Glutamatergic neuron (in vitro differentiated cells): ENCODE data around the gene RAB27A. TPM values are rescaled to one million over a fixed set of nuclear protein-coding genes. Genes with fewer than 3 reads are reported as not detected.

ENCODE experiments used
- DNase-seq: peaks from one replicate; pipeline ENCODE4 v3.0.0; 2022
- H3K27ac Mint-ChIP-seq: one replicate; pipeline ENCODE4 v1.8.0; 2020; ENCODE audit warnings: mild to moderate bottlenecking, mixed read lengths, inconsistent platforms; ENCODE audit not compliant: unreplicated experiment
- H3K27me3 Mint-ChIP-seq: one replicate; pipeline ENCODE4 v1.8.0; 2020; ENCODE audit warnings: mild to moderate bottlenecking, moderate library complexity, mixed read lengths, inconsistent platforms; ENCODE audit not compliant: unreplicated experiment
- H3K36me3 Mint-ChIP-seq: one replicate; pipeline ENCODE4 v1.8.0; 2020; ENCODE audit warnings: mild to moderate bottlenecking, mixed read lengths, inconsistent platforms; ENCODE audit not compliant: unreplicated experiment
- H3K4me1 Mint-ChIP-seq: one replicate; pipeline ENCODE4 v1.8.0; 2020; ENCODE audit warnings: mild to moderate bottlenecking, low read depth, mixed read lengths, inconsistent platforms; ENCODE audit not compliant: unreplicated experiment
- H3K4me3 Mint-ChIP-seq: one replicate; pipeline ENCODE4 v1.8.0; 2020; ENCODE audit warnings: mild to moderate bottlenecking, mixed read lengths, inconsistent platforms; ENCODE audit not compliant: unreplicated experiment
- H3K9me3 Mint-ChIP-seq: one replicate; pipeline ENCODE4 v1.8.0; 2020; ENCODE audit warnings: mild to moderate bottlenecking, moderate library complexity, mixed read lengths, inconsistent platforms; ENCODE audit not compliant: unreplicated experiment
- total RNA-seq: library from RNA; stranded (reverse); fragmentation: NEBNext Ultra II Directional; extraction: Animal tissue kit (Norgen Biotek cat#: 25700); gene quantifications from one replicate; pipeline ENCODE4 v1.2.1, GENCODE V29; 2021; ENCODE audit not compliant: unreplicated experiment
- TF ChIP-seq, protein P1 (sequence below): fragments of 200-600 bp; sonication (generic); IDR thresholded peaks from one replicate; pipeline ENCODE4 v1.5.0; 2021; ENCODE audit not compliant: partially characterized antibody, unreplicated experiment

RAB27A gene
- total RNA-seq, 1 donor from 2014 or later, result 4.9 TPM

DNA sequence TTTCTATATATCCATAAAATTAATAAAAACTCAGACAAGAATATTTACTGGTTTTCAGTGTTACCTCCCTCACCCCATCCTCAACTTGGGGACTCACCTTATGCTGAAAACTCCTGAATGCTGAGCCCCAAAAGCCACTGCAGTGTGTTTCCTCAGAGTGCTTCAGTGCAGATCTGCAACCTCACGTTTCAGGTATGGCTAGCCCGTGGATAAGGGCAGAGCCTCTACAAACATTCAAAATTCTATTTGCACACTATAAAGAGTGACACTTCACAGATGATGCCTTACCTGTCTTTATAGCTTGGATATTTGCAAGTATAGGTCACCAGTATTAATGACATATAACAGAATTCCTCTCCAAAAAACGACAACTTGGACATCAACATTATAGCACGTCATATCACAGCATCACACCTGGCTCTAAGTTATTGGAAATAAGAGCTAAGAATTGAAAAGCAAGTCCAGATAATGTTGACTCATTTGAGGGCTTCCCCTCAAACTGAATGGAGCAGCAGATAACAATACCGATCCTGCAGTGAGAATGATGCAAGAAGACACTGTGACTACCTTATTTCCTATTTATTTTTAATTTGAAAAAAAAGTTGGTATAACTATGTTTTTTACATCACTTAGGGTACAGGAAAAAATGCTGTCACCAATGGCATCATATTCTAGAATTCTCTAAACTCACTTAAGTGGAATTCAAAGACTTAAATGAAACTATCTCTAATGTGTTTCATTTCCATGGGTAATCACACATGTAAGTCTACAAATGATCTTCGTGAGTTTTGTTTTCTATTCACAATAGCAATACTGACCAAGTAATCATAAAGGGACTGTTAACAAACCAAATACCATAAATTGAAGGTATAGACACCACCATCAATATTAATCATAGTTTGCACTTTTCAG lies 52.1 kb downstream of the RAB27A start:
- Mint-ChIP-seq H3K4me1 (no peaks in the 10 kb centered on the region), H3K4me3 (no peak overlapping the region), H3K36me3 (no peaks in the 10 kb centered on the region), H3K9me3 (no peaks in the 10 kb centered on the region), H3K27ac (no peak overlapping the region), H3K27me3 (no peaks in the 10 kb centered on the region)
- DNase-seq, result no peak
- TF ChIP-seq, protein P1, sequence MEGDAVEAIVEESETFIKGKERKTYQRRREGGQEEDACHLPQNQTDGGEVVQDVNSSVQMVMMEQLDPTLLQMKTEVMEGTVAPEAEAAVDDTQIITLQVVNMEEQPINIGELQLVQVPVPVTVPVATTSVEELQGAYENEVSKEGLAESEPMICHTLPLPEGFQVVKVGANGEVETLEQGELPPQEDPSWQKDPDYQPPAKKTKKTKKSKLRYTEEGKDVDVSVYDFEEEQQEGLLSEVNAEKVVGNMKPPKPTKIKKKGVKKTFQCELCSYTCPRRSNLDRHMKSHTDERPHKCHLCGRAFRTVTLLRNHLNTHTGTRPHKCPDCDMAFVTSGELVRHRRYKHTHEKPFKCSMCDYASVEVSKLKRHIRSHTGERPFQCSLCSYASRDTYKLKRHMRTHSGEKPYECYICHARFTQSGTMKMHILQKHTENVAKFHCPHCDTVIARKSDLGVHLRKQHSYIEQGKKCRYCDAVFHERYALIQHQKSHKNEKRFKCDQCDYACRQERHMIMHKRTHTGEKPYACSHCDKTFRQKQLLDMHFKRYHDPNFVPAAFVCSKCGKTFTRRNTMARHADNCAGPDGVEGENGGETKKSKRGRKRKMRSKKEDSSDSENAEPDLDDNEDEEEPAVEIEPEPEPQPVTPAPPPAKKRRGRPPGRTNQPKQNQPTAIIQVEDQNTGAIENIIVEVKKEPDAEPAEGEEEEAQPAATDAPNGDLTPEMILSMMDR, result no peak

DNA sequence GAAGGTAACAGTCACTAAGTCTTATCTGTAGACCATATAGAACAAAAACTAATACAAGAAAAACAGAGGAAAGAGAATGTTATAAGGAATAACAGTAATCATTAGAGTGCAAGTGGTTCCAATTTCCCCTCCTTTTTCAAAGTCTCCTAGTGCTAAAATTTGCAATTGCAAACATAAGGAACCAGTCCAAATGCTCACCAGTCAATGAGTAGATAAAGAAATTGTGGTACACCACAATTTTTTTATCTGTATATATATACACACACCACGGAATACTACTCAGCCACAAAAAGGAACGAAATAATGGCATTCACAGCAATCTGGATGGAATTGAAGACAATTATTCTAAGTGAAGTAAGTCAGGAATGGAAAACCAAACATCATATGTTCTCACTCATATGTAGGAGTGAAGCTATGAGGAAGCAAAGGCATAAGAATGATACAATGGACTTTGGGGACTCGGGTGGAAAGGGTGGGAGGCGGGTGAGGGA lies 54.0 kb downstream of the RAB27A start:
- Mint-ChIP-seq H3K4me3 (no peak overlapping the region), H3K36me3 (no peaks in the 10 kb centered on the region), H3K4me1 (no peaks in the 10 kb centered on the region), H3K27me3 (no peaks in the 10 kb centered on the region), H3K9me3 (no peaks in the 10 kb centered on the region), H3K27ac (no peak overlapping the region)
- no peak for DNase-seq
- TF ChIP-seq, protein P1, result no peak

DNA sequence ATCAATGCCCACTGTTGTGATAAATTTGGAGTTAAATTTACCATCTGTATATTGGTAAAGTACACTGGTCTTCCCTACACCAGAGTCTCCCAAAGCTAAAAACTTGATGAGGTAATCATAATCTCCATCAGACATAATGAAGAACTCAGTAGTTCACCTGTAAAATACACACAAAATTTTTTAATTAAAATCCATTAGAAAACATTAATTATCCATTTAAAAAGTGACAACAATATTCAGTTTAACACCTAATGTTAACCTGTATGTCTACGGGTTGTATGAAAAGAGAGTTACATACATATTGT lies 54.9 kb downstream of the RAB27A start:
- no peaks in the 10 kb centered on the region for H3K36me3 Mint-ChIP-seq
- TF ChIP-seq, protein P1, result no peak
- no peak for DNase-seq
- no peaks in the 10 kb centered on the region for H3K9me3 Mint-ChIP-seq
- H3K4me3 Mint-ChIP-seq, result no peak overlapping the region
- H3K27ac Mint-ChIP-seq, result no peak overlapping the region
- no peaks in the 10 kb centered on the region for H3K4me1 Mint-ChIP-seq
- H3K27me3 Mint-ChIP-seq, result no peaks in the 10 kb centered on the region

DNA sequence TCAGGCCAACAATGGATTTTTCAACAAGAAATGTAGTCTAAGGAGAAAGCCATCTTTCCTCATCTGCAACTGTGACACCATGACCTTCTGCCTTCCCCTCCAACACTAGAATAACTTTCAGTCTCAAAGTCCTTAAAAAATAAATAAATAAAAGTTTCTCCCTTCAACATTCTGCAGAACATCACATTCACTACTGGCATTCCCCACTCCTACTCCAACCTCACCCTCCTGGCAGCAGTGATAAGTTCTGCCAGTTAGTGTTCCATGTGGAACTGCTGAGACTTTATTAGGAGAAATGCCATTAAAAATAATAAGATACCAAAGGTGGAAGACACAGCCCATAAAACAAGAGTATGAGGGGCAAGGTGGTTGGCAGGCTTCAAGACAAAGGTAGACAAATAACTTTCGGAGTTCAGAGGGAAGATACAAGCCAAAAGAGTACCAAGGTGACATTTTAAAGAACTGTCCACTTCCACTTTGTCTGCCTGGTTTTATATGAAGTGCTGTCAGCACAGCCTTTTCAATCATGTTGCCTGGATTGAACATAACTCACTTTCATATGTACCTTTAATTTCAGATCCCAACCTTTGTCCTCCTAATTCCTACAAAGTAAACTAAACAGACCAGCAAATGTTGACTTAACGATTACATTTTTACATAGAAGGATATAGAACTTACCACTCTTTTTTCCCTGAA lies 55.4 kb downstream of the RAB27A start:
- no peaks in the 10 kb centered on the region for H3K36me3 Mint-ChIP-seq
- H3K27me3 Mint-ChIP-seq, result no peaks in the 10 kb centered on the region
- no peak overlapping the region for H3K27ac Mint-ChIP-seq
- TF ChIP-seq, protein P1, result no peak
- H3K4me3 Mint-ChIP-seq, result no peak overlapping the region
- no peaks in the 10 kb centered on the region for H3K4me1 Mint-ChIP-seq
- DNase-seq, result no peak
- H3K9me3 Mint-ChIP-seq, result no peaks in the 10 kb centered on the region

DNA sequence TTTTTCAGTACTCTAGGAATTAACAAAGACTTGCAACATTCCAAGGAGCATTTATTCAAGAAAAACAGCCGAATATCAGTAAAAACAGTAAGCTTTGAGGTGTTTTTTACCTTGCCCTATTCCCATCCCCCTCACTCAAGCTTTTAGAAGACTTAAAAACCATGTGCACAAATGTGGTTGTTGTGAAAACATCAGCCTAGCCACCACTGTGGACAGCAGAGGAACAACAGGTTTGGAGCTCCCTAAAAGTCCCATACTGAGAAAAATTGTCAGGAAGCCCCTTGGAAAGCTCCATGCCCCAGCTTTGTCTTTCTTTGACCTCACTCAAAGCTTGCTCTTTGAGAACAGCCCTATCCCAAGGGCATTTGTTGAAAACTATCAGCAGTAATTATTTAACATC lies 58.2 kb downstream of the RAB27A start:
- H3K4me1 Mint-ChIP-seq, result no peaks in the 10 kb centered on the region
- no peaks in the 10 kb centered on the region for H3K36me3 Mint-ChIP-seq
- H3K9me3 Mint-ChIP-seq, result no peaks in the 10 kb centered on the region
- no peak overlapping the region for H3K4me3 Mint-ChIP-seq
- no peaks in the 10 kb centered on the region for H3K27me3 Mint-ChIP-seq
- TF ChIP-seq, protein P1, result no peak
- DNase-seq, result no peak
- H3K27ac Mint-ChIP-seq, result no peak overlapping the region
